BJ (cell line): ENCODE results near the gene ROS1. TPM values are rescaled to one million over a fixed set of nuclear protein-coding genes. Genes with fewer than 3 reads are reported as not detected.

Experiments
- CTCF ChIA-PET: fragments of 350-600 bp; formaldehyde crosslinking; extraction: SDS; loops from one replicate; lab custom pipeline; 2021; ENCODE audit warnings: antibody characterized with exemption, inconsistent platforms; lab: Yijun Ruan, JAX
- POLR2A ChIA-PET: fragments of 300-600 bp; sonication (Branson Sonifier 250); formaldehyde crosslinking; extraction: SDS; loops from one replicate; lab custom pipeline; 2021; ENCODE audit warnings: antibody characterized with exemption; lab: Charles Lee
- DNase-seq: peaks from one replicate; pipeline ENCODE4 v3.0.0-alpha.2; 2011; ENCODE audit warnings: low read depth
- H3K27me3 ChIP-seq: 2 replicates; pipeline ENCODE4 v1.6.0; 2011; ENCODE audit warnings: low read length; ENCODE audit not compliant: control insufficient read depth, insufficient read depth
- H3K36me3 ChIP-seq: 2 replicates; pipeline ENCODE4 v1.5.1; 2011; ENCODE audit warnings: low read length; ENCODE audit not compliant: control insufficient read depth, insufficient read depth
- H3K4me3 ChIP-seq: 2 replicates; pipeline ENCODE4 v1.5.1; 2011; ENCODE audit warnings: low read depth, mild to moderate bottlenecking, control low read depth, low read length
- polyA plus RNA-seq: library from polyadenylated mRNA; depleted of rRNA; stranded (reverse); fragments of >200 nt; gene quantifications from 2 replicates; pipeline ENCODE4 v1.2.3, GENCODE V29; 2011
- TF ChIP-seq, protein P1 (sequence below): IDR thresholded peaks from 2 replicates; pipeline ENCODE4 v1.5.1; 2011; ENCODE audit warnings: low read depth, mild to moderate bottlenecking, control low read depth, inconsistent platforms, low read length, moderate library complexity; ENCODE audit not compliant: insufficient read depth

Gene ROS1
- polyA plus RNA-seq, 1 experiment: 0.16 TPM

DNA sequence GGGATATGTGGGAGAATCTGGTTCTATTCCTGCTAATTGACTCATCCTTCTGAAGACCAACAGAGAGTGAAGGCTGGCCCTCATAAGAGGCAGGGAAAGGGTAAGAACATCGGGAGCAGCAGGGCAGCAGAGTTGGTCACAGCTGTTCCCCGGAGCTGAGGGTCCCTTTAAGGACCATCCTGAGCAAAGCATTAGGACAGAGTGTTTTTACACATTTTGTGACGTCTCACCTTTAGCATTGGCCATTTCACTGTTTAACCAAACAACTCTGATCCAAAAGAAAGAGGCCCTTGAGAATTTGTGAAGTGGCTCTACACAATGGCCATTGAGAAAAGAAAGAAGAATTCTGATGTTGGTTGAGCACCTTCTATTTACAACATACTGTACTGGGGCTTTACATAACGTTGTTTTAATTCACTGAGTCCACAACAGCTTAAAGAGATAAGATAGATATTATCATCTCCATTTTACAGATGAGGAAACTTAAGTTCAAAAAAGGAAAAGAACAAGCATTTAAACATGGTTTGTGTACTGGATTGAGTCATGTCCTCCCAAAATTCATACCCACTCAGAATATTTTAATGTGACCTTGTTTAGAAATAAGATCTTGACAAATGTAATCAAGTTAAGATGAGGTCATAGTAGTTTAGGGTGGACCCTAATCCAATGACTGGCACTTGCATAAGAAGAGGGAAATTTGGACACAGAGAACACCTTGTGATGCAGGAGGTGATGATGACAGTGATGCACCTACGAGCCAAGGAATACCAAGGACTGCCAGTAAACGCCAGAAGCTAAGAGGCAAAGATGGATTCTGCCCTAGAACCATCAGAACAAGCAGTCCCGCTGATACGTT, 98.4 kb downstream of the ROS1 start:
- H3K36me3 ChIP-seq: no peaks in the 10 kb centered on the region
- ChIA-PET POLR2A (no interaction called here), CTCF (interaction anchor here (0.6 kb wide), 1 partner anchor 284 kb away, joined by 3 read pairs; no protein-coding TSS in a partner anchor)
- TF ChIP-seq, protein P1, sequence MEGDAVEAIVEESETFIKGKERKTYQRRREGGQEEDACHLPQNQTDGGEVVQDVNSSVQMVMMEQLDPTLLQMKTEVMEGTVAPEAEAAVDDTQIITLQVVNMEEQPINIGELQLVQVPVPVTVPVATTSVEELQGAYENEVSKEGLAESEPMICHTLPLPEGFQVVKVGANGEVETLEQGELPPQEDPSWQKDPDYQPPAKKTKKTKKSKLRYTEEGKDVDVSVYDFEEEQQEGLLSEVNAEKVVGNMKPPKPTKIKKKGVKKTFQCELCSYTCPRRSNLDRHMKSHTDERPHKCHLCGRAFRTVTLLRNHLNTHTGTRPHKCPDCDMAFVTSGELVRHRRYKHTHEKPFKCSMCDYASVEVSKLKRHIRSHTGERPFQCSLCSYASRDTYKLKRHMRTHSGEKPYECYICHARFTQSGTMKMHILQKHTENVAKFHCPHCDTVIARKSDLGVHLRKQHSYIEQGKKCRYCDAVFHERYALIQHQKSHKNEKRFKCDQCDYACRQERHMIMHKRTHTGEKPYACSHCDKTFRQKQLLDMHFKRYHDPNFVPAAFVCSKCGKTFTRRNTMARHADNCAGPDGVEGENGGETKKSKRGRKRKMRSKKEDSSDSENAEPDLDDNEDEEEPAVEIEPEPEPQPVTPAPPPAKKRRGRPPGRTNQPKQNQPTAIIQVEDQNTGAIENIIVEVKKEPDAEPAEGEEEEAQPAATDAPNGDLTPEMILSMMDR: no peak
- H3K27me3 ChIP-seq: 0 out of 2 replicates have a peak, but pooled peaks cover 2% of the 10 kb centered on the region
- H3K4me3 ChIP-seq: no peak overlapping the region
- DNase-seq: no peak

GRCh38 chr6:117326396-117326795, 99.3 kb downstream of the ROS1 start:
- TF ChIP-seq, protein P1: no peak
- CTCF ChIA-PET: no interaction called here
- H3K27me3 ChIP-seq: 0 out of 2 replicates have a peak, but pooled peaks cover 2% of the 10 kb centered on the region
- POLR2A ChIA-PET: no interaction called here
- DNase-seq: no peak
- no peak overlapping the region for H3K4me3 ChIP-seq
- no peaks in the 10 kb centered on the region for H3K36me3 ChIP-seq

DNA sequence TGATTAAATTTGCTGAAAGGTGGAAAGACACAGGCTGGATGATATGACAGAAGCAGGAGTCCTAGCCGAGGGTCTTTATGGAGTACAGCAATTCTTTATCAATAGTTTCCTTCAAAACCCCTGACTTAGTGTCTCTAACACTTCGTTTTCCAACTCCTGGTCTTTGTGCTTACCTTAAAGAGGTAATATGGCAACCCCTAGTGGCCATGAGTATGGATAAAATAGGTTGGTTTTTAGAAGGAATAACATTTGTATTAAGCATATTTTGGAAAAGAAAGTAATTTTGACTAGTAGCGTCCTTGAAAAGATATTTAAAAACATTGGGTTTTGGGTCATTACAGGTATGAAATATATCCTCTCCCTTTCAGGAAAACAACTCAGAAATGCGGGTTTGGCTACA, 108.5 kb downstream of the ROS1 start:
- POLR2A ChIA-PET: no interaction called here
- DNase-seq: no peak
- Histone ChIP-seq H3K36me3 (no peaks in the 10 kb centered on the region), H3K27me3 (no peaks in the 10 kb centered on the region), H3K4me3 (no peak overlapping the region)
- CTCF ChIA-PET: interaction anchor here (0.6 kb wide), 1 partner anchor 1387 kb away, joined by 3 read pairs; no protein-coding TSS in a partner anchor
- TF ChIP-seq, protein P1: peak; percentile 35; the same call in 1 of the 2 replicates

DNA sequence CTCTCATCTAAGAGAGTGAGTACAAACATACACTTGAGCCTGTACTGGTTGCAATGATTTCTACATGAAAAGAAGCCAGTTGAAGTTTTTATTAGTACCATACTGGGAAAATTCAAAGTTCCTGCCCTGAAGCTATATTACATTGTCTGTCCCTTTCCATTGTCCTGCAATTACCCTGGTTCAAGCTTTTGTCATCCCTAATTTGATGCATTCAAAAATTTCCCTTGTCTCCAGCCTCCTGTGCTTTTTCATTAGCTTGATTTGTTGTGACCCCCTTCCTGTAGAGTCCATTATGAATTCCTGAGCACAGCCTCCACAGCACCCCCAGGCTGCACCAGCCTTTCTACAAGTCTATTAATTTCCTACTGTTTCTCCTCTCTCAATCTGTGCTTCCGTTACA, 114.0 kb downstream of the ROS1 start:
- ChIA-PET POLR2A (no interaction called here), CTCF (interaction anchor here (1.1 to 1.2 kb wide), 2 partner anchors 9 to 12 kb away, joined by 3 read pairs; no protein-coding TSS in a partner anchor)
- TF ChIP-seq, protein P1: no peak
- DNase-seq: no peak
- Histone ChIP-seq H3K27me3 (no peaks in the 10 kb centered on the region; the same call in 1 of the 2 replicates), H3K4me3 (no peak overlapping the region), H3K36me3 (no peaks in the 10 kb centered on the region)

DNA sequence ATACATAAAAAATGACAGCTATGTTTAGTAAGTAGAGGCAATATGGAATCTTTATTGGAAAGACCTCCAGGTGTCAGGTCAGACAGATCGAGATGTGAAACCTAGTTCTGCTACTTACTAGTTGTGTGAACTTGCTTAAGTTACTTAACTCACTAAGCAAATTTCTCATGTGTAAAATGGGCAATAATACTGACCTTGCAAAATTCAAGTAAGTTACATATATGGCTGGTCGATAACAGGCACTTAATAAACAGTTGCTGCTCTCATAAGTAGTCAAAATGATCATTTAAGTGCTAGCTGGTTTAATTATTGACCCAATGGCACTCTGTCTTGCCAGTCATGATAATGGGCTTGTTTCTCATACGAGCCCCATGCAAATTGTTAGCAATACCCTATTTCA, 114.4 kb downstream of the ROS1 start:
- ChIA-PET POLR2A (no interaction called here), CTCF (interaction anchor here (1.1 to 1.2 kb wide), 2 partner anchors 8 to 12 kb away, joined by 3 read pairs; no protein-coding TSS in a partner anchor)
- H3K27me3 ChIP-seq: no peaks in the 10 kb centered on the region; the same call in 1 of the 2 replicates
- DNase-seq: no peak
- H3K36me3 ChIP-seq: no peaks in the 10 kb centered on the region
- H3K4me3 ChIP-seq: no peak overlapping the region
- TF ChIP-seq, protein P1: no peak
